Measurements from ENCODE around the gene NTF3.

NTF3 gene

GRCh38 chr12:5447320-5447719, 15.4 kb downstream of the NTF3 start:
- H3K4me3 ChIP-seq (ENCODE audit: low read depth, low read length), result no peak overlapping the region
- TF ChIP-seq CTCF (IDR thresholded peaks at IDR 0.05; ENCODE audit: control insufficient read depth, extremely low read depth, insufficient read depth), result no peak
- no peak for DNase-seq (ENCODE audit: low read depth)

GRCh38 chr12:5451251-5451650, 19.3 kb downstream of the NTF3 start:
- DNase-seq (ENCODE audit: low read depth), result no peak
- no peak for TF ChIP-seq CTCF (IDR thresholded peaks at IDR 0.05; ENCODE audit: control insufficient read depth, extremely low read depth, insufficient read depth)
- no peak overlapping the region for H3K4me3 ChIP-seq (ENCODE audit: low read depth, low read length)

- no peak for DNase-seq (ENCODE audit: low read depth)
- no peak for TF ChIP-seq CTCF (IDR thresholded peaks at IDR 0.05; ENCODE audit: control insufficient read depth, extremely low read depth, insufficient read depth)
Measured at GRCh38 chr12:5452569-5452968, 20.7 kb downstream of the NTF3 start.

GRCh38 chr12:5453466-5453865, 21.6 kb downstream of the NTF3 start:
- no peak for TF ChIP-seq CTCF (IDR thresholded peaks at IDR 0.05; ENCODE audit: control insufficient read depth, extremely low read depth, insufficient read depth)
- no peak for DNase-seq (ENCODE audit: low read depth)
- H3K4me3 ChIP-seq (ENCODE audit: low read depth, low read length), result no peak overlapping the region

More at GRCh38 chr12:5452569-5452968, 20.7 kb downstream of the NTF3 start:
- H3K4me3 ChIP-seq (ENCODE audit: low read depth, low read length), result no peak overlapping the region

GRCh38 chr12:5455045-5455444, 23.1 kb downstream of the NTF3 start:
- H3K4me3 ChIP-seq (ENCODE audit: low read depth, low read length), result no peak overlapping the region
- DNase-seq (ENCODE audit: low read depth), result no peak
- no peak for TF ChIP-seq CTCF (IDR thresholded peaks at IDR 0.05; ENCODE audit: control insufficient read depth, extremely low read depth, insufficient read depth)

GRCh38 chr12:5456030-5456429, 24.1 kb downstream of the NTF3 start:
- TF ChIP-seq CTCF (IDR thresholded peaks at IDR 0.05; ENCODE audit: control insufficient read depth, extremely low read depth, insufficient read depth), result no peak
- no peak overlapping the region for H3K4me3 ChIP-seq (ENCODE audit: low read depth, low read length)
- no peak for DNase-seq (ENCODE audit: low read depth)

GRCh38 chr12:5456906-5457305, 25.0 kb downstream of the NTF3 start:
- no peak for TF ChIP-seq CTCF (IDR thresholded peaks at IDR 0.05; ENCODE audit: control insufficient read depth, extremely low read depth, insufficient read depth)
- H3K4me3 ChIP-seq (ENCODE audit: low read depth, low read length), result no peak overlapping the region
- DNase-seq (ENCODE audit: low read depth), result no peak

Data from LNCaP clone FGC (cell line).